Measurements from ENCODE around the gene SYNGR4. TPM values are rescaled to one million over a fixed set of nuclear protein-coding genes. Genes with fewer than 3 reads are reported as not detected.

SYNGR4 gene
- total and polyA plus RNA-seq, 2 experiments from 2014 or later = 0.57 TPM; not detected in 1

- Histone ChIP-seq H3K4me3 (no peak overlapping the region), H3K9me3 (ENCODE audit: low read depth) (no peaks in the 10 kb centered on the region), H3K27ac (no peak overlapping the region), H3K27me3 (no peaks in the 10 kb centered on the region), H3K4me1 (ENCODE audit: low read depth) (no peaks in the 10 kb centered on the region), H3K36me3 (no peaks in the 10 kb centered on the region)
- TF ChIP-seq CTCF (IDR thresholded peaks at IDR 0.05; ENCODE audit: low read depth, low read length) = no peak
- no peak for DNase-seq (ENCODE audit: low read depth in 1 of 2, low spot score in 1 of 2)
These were observed 23.2 kb upstream of the SYNGR4 start for GRCh38 chr19:48340995-48341394.

- Histone ChIP-seq H3K27ac (no peak overlapping the region), H3K9me3 (ENCODE audit: low read depth) (no peaks in the 10 kb centered on the region), H3K4me1 (ENCODE audit: low read depth) (no peaks in the 10 kb centered on the region), H3K36me3 (no peaks in the 10 kb centered on the region), H3K27me3 (no peaks in the 10 kb centered on the region), H3K4me3 (no peak overlapping the region)
- no peak for TF ChIP-seq CTCF (IDR thresholded peaks at IDR 0.05; ENCODE audit: low read depth, low read length)
- no peak for DNase-seq (ENCODE audit: low read depth in 1 of 2, low spot score in 1 of 2)
These were observed 22.4 kb upstream of the SYNGR4 start for GRCh38 chr19:48341515-48342413.

DNA sequence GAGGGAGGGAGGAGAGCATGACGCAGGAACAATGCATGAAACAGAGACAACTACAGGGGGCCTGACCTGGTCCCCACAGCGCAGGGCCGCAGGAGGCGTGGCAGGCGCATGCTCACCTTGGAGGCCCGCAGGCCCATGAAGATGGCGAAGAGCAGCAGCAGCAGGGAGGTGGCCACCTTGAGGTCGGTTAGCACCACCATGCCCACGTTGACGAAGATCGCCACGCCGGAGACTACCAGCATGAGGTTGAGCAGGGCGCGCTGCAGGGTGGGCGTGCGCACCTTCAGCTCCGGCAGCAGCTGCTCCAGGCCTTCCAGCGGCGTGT is 21.8 kb upstream of the SYNGR4 start:
- no peak overlapping the region for H3K4me3 ChIP-seq
- no peaks in the 10 kb centered on the region for H3K27me3 ChIP-seq
- no peak overlapping the region for H3K27ac ChIP-seq
- TF ChIP-seq CTCF (IDR thresholded peaks at IDR 0.05; ENCODE audit: low read depth, low read length) = no peak
- H3K4me1 ChIP-seq (ENCODE audit: low read depth) = no peaks in the 10 kb centered on the region
- H3K36me3 ChIP-seq = no peaks in the 10 kb centered on the region
- no peaks in the 10 kb centered on the region for H3K9me3 ChIP-seq (ENCODE audit: low read depth)
- no peak for DNase-seq (ENCODE audit: low read depth in 1 of 2, low spot score in 1 of 2)

DNA sequence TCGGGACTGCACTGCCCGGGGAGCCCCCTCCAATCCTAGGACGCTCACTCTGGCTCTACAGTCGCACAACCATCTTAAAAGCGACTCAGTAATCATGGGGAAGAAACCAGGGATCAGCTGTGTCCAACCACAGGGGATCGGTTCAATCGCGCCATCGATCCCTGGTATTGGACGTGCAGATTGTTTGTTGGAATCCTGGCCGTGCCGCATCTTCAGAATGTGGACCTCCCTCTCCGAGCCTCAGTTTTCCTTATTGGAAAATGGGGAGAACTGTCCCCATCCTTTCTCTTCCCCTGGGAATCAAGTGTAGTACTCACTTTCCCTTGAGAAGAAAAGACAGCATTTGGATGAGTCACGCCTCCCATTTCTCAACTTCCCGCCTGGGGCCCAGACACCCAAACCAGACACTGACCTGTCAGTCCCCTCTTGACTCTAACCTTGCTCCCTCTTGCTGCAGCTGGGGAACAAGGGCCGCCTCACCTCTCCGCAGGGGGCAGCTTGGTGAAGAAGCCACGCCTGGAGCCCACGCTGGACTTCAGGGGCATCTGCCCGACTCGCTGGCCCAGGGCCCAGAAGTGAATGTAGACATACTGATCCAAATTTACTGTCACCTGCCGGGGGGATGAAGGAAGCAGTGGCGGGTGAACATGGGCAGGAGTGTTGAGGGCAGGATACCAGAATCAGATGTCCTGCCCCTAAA is 21.2 kb upstream of the SYNGR4 start:
- Histone ChIP-seq H3K9me3 (ENCODE audit: low read depth) (no peaks in the 10 kb centered on the region), H3K4me3 (no peak overlapping the region), H3K27ac (no peak overlapping the region), H3K36me3 (no peaks in the 10 kb centered on the region), H3K4me1 (ENCODE audit: low read depth) (no peaks in the 10 kb centered on the region), H3K27me3 (no peaks in the 10 kb centered on the region)
- peak in 1 of 2 donors; percentile 47 for DNase-seq (ENCODE audit: low read depth in 1 of 2, low spot score in 1 of 2)
- TF ChIP-seq CTCF (IDR thresholded peaks at IDR 0.05; ENCODE audit: low read depth, low read length) = no peak

DNA sequence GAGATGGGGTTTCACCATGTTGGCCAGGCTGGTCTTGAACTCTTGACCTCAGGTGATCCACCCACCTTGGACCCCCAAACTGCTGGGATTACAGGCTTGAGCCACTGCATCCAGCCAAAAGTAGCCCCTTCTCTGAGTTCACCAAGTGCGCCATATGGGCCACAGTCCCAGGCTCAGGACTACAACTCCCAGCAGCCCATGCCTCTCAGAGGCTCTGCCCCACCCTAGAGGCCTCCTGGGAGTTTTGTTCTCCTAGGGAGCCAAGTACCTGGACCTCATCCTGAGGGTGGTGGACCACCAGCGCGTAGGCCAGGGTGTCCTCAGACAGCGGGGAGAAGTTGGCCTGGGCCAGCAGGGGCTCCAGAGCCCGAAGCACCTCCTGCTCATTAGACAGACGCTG is 19.3 kb upstream of the SYNGR4 start:
- H3K4me3 ChIP-seq = no peak overlapping the region
- no peaks in the 10 kb centered on the region for H3K36me3 ChIP-seq
- H3K9me3 ChIP-seq (ENCODE audit: low read depth) = no peaks in the 10 kb centered on the region
- no peak for DNase-seq (ENCODE audit: low read depth in 1 of 2, low spot score in 1 of 2)
- no peak for TF ChIP-seq CTCF (IDR thresholded peaks at IDR 0.05; ENCODE audit: low read depth, low read length)
- no peak overlapping the region for H3K27ac ChIP-seq
- no peaks in the 10 kb centered on the region for H3K4me1 ChIP-seq (ENCODE audit: low read depth)
- H3K27me3 ChIP-seq = no peaks in the 10 kb centered on the region
